MG63 (cell line): ENCODE data around the gene CLEC5A. TPM values are rescaled to one million over a fixed set of nuclear protein-coding genes. Genes with fewer than 3 reads are reported as not detected.

Source experiments
- DNase-seq: peaks from one replicate; pipeline ENCODE4 v3.0.0-alpha.2; 2020
- H3K27me3 ChIP-seq: fragments of 250-450 bp; sonication (Bioruptor Pico); 2 replicates; pipeline ENCODE4 v1.5.1; 2020; ENCODE audit warnings: mild to moderate bottlenecking, moderate library complexity
- H3K36me3 ChIP-seq: fragments of 250-450 bp; sonication (Bioruptor Pico); 2 replicates; pipeline ENCODE4 v1.5.1; 2020; ENCODE audit warnings: mild to moderate bottlenecking, moderate library complexity
- H3K4me3 ChIP-seq: fragments of 250-450 bp; sonication (Bioruptor Pico); 2 replicates; pipeline ENCODE4 v1.5.1; 2020; ENCODE audit warnings: mild to moderate bottlenecking, moderate library complexity
- H3K9me3 ChIP-seq: fragments of 250-450 bp; sonication (Bioruptor Pico); 2 replicates; pipeline ENCODE4 v1.5.1; 2020; ENCODE audit warnings: mild to moderate bottlenecking, moderate library complexity
- total RNA-seq: library from RNA; depleted of rRNA; stranded (reverse); fragments of >200 nt; shearing (Covaris generic); gene quantifications from 2 replicates; pipeline ENCODE4 v1.2.3, GENCODE V29; 2014; ENCODE audit warnings: low replicate concordance; rRNA removed

Gene CLEC5A
- total RNA-seq, 1 experiment from 2014 or later = not detected

- Histone ChIP-seq H3K9me3 (no peaks in the 10 kb centered on the region), H3K36me3 (no peaks in the 10 kb centered on the region), H3K4me3 (no peak overlapping the region), H3K27me3 (no peaks in the 10 kb centered on the region)
- no peak for DNase-seq
Observed at GRCh38 chr7:141891336-141891735, 55.4 kb downstream of the CLEC5A start.

GRCh38 chr7:141889321-141889720, 57.5 kb downstream of the CLEC5A start:
- Histone ChIP-seq H3K36me3 (no peaks in the 10 kb centered on the region), H3K27me3 (no peaks in the 10 kb centered on the region), H3K9me3 (no peaks in the 10 kb centered on the region), H3K4me3 (no peak overlapping the region)
- DNase-seq = no peak

GRCh38 chr7:141884539-141885225, 62.1 kb downstream of the CLEC5A start:
- no peaks in the 10 kb centered on the region for H3K36me3 ChIP-seq
- no peak for DNase-seq

GRCh38 chr7:141880960-141881359, 65.8 kb downstream of the CLEC5A start:
- Histone ChIP-seq H3K4me3 (no peak overlapping the region), H3K36me3 (no peaks in the 10 kb centered on the region), H3K27me3 (no peaks in the 10 kb centered on the region), H3K9me3 (no peaks in the 10 kb centered on the region; the same call in 1 of the 2 replicates)
- no peak for DNase-seq

More at GRCh38 chr7:141884539-141885225, 62.1 kb downstream of the CLEC5A start:
- Histone ChIP-seq H3K9me3 (no peaks in the 10 kb centered on the region), H3K4me3 (no peak overlapping the region), H3K27me3 (no peaks in the 10 kb centered on the region)

DNA sequence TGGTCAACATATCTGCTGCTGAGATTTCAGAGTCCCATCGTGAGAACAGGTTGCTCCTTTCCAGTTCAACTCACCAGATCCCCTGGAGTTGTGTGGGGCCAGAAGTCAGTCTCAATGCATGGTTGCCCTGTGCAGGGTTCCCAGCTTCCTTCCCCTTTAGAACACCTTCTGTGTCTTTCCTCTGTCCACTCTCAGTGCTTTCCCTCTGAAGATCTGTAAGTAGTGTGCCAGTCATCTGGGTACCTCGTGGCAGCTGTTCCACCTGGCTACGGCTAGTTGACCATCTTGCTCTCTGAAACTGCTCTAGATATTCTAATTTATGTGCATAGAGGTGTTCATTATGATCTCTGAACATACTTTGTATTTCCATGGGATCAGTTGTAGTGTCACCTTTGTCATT, 69.4 kb downstream of the CLEC5A start:
- no peaks in the 10 kb centered on the region; the same call in 1 of the 2 replicates for H3K9me3 ChIP-seq
- no peaks in the 10 kb centered on the region for H3K27me3 ChIP-seq
- DNase-seq = no peak
- H3K4me3 ChIP-seq = no peak overlapping the region
- H3K36me3 ChIP-seq = no peaks in the 10 kb centered on the region

Other genes with a start within 250 kb of the CLEC5A start
- gene DENND11, start 244.8 kb downstream of the CLEC5A start, total RNA-seq = 1.3 and 2.1 TPM in 2 replicates
- gene WEE2, start 238.6 kb downstream of the CLEC5A start, total RNA-seq = not detected in 2 replicates
- 135 and 212 TPM in 2 replicates for gene SSBP1, start 208.6 kb downstream of the CLEC5A start, total RNA-seq
- gene TAS2R3, start 182.9 kb downstream of the CLEC5A start, total RNA-seq = not detected in 2 replicates
- not detected in 2 replicates for gene TAS2R4, start 170.3 kb downstream of the CLEC5A start, total RNA-seq
- gene TAS2R5, start 156.8 kb downstream of the CLEC5A start, total RNA-seq = not detected in 2 replicates
- gene PRSS37, start 105.5 kb downstream of the CLEC5A start, total RNA-seq = not detected in 2 replicates
- not detected in 2 replicates for gene OR9A4, start 30.6 kb downstream of the CLEC5A start, total RNA-seq
- not detected in 2 replicates for gene TAS2R38, start 26.8 kb upstream of the CLEC5A start, total RNA-seq
- not detected in 2 replicates for gene MGAM, start 48.9 kb upstream of the CLEC5A start, total RNA-seq
- not detected in 2 replicates for gene MGAM2, start 164.7 kb upstream of the CLEC5A start, total RNA-seq